HUES6 (cell line): ENCODE measurements around the gene PRRG3.

Experiments used
- H3K27ac ChIP-seq: 2 replicates; pipeline ENCODE4 v1.7.0; 2013; ENCODE audit warnings: low read depth, mild to moderate bottlenecking, low read length, inconsistent platforms
- H3K27me3 ChIP-seq: 2 replicates; pipeline ENCODE4 v1.6.1; 2013; ENCODE audit warnings: low read length; ENCODE audit not compliant: control insufficient read depth, insufficient read depth
- H3K36me3 ChIP-seq: 2 replicates; pipeline ENCODE4 v1.6.1; 2013; ENCODE audit warnings: low read length; ENCODE audit not compliant: control insufficient read depth, insufficient read depth
- H3K4me1 ChIP-seq: 2 replicates; pipeline ENCODE4 v1.6.1; 2013; ENCODE audit warnings: low read length; ENCODE audit not compliant: control insufficient read depth, insufficient read depth
- H3K4me3 ChIP-seq: 2 replicates; pipeline ENCODE4 v1.5.1; 2013; ENCODE audit warnings: low read depth, low read length
- H3K9ac ChIP-seq: one replicate; pipeline ENCODE4 v1.6.1; 2013; ENCODE audit warnings: mild to moderate bottlenecking, low read length
- H3K9me3 ChIP-seq: 2 replicates; pipeline ENCODE4 v1.6.1; 2013; ENCODE audit warnings: low read depth, low read length; ENCODE audit not compliant: control insufficient read depth, insufficient read depth

PRRG3 gene

GRCh38 chrX:151723156-151723760, 28.0 kb downstream of the PRRG3 start:
- Histone ChIP-seq H3K4me3 (no peak overlapping the region), H3K4me1 (peaks cover 13% of the 10 kb centered on the region), H3K36me3 (no peaks in the 10 kb centered on the region), H3K9me3 (peaks cover 8% of the 10 kb centered on the region; the same call in 1 of the 2 replicates), H3K9ac (no peak overlapping the region), H3K27ac (no peak overlapping the region), H3K27me3 (peaks cover 13% of the 10 kb centered on the region)

- peaks cover 18% of the 10 kb centered on the region for H3K27me3 ChIP-seq
- H3K36me3 ChIP-seq = no peaks in the 10 kb centered on the region
- peaks cover 8% of the 10 kb centered on the region; the same call in 1 of the 2 replicates for H3K9me3 ChIP-seq
- H3K4me3 ChIP-seq = no peak overlapping the region
- no peak overlapping the region for H3K9ac ChIP-seq
- peaks cover 13% of the 10 kb centered on the region for H3K4me1 ChIP-seq
- H3K27ac ChIP-seq = no peak overlapping the region
Measured at GRCh38 chrX:151724563-151725337, 29.5 kb downstream of the PRRG3 start.

- peaks cover 18% of the 10 kb centered on the region for H3K27me3 ChIP-seq
Measured at GRCh38 chrX:151725338-151725614, 30.0 kb downstream of the PRRG3 start.

GRCh38 chrX:151726751-151727150, 31.5 kb downstream of the PRRG3 start:
- Histone ChIP-seq H3K27me3 (peaks cover 18% of the 10 kb centered on the region), H3K9me3 (peaks cover 8% of the 10 kb centered on the region; the same call in 1 of the 2 replicates)

More at GRCh38 chrX:151725338-151725614, 30.0 kb downstream of the PRRG3 start:
- Histone ChIP-seq H3K9ac (no peak overlapping the region), H3K9me3 (peaks cover 8% of the 10 kb centered on the region; the same call in 1 of the 2 replicates), H3K27ac (no peak overlapping the region), H3K4me1 (peaks cover 13% of the 10 kb centered on the region), H3K4me3 (no peak overlapping the region), H3K36me3 (no peaks in the 10 kb centered on the region)

GRCh38 chrX:151727346-151727745, 32.1 kb downstream of the PRRG3 start:
- no peak overlapping the region for H3K27ac ChIP-seq
- no peak overlapping the region for H3K4me3 ChIP-seq
- H3K27me3 ChIP-seq = peaks cover 22% of the 10 kb centered on the region
- peaks cover 13% of the 10 kb centered on the region for H3K4me1 ChIP-seq
- H3K36me3 ChIP-seq = no peaks in the 10 kb centered on the region
- peaks cover 13% of the 10 kb centered on the region; the same call in 1 of the 2 replicates for H3K9me3 ChIP-seq
- no peak overlapping the region for H3K9ac ChIP-seq

More at GRCh38 chrX:151726751-151727150, 31.5 kb downstream of the PRRG3 start:
- Histone ChIP-seq H3K27ac (no peak overlapping the region), H3K4me1 (peaks cover 13% of the 10 kb centered on the region), H3K36me3 (no peaks in the 10 kb centered on the region), H3K4me3 (no peak overlapping the region), H3K9ac (no peak overlapping the region)

- H3K36me3 ChIP-seq = no peaks in the 10 kb centered on the region
- H3K27ac ChIP-seq = no peak overlapping the region
- no peaks in the 10 kb centered on the region for H3K4me1 ChIP-seq
- H3K4me3 ChIP-seq = no peak overlapping the region
- H3K9me3 ChIP-seq = peaks cover 14% of the 10 kb centered on the region; the same call in 1 of the 2 replicates
- H3K27me3 ChIP-seq = peaks cover 24% of the 10 kb centered on the region
- no peak overlapping the region for H3K9ac ChIP-seq
Measured at GRCh38 chrX:151729056-151729725, 33.9 kb downstream of the PRRG3 start.

- Histone ChIP-seq H3K27ac (no peak within 1 kb of the TSS), H3K4me1 (no peaks in the 10 kb centered on the region), H3K27me3 (peaks cover 27% of the 10 kb centered on the region), H3K9ac (no peak within 1 kb of the TSS), H3K36me3 (no peaks in the 10 kb centered on the region), H3K4me3 (no peak within 1 kb of the TSS), H3K9me3 (peaks cover 17% of the 10 kb centered on the region; the same call in 1 of the 2 replicates)
Measured at GRCh38 chrX:151734446-151734845, 39.2 kb downstream of the PRRG3 start, which contains the start of gene CNGA2. TSS of gene CNGA2 (plus strand) at chrX:151734746. CDS start at chrX:151738484, 3,738 bp downstream.

GRCh38 chrX:151735219-151735618, 40.0 kb downstream of the PRRG3 start:
- no peaks in the 10 kb centered on the region for H3K36me3 ChIP-seq
- no peak overlapping the region for H3K27ac ChIP-seq
- no peak overlapping the region for H3K4me3 ChIP-seq
- peaks cover 27% of the 10 kb centered on the region for H3K27me3 ChIP-seq
- H3K4me1 ChIP-seq = no peaks in the 10 kb centered on the region
- H3K9ac ChIP-seq = no peak overlapping the region
- peaks cover 17% of the 10 kb centered on the region; the same call in 1 of the 2 replicates for H3K9me3 ChIP-seq

- peaks cover 27% of the 10 kb centered on the region for H3K27me3 ChIP-seq
- H3K9me3 ChIP-seq = peaks cover 19% of the 10 kb centered on the region; the same call in 1 of the 2 replicates
- no peaks in the 10 kb centered on the region for H3K4me1 ChIP-seq
- no peak overlapping the region for H3K27ac ChIP-seq
- no peaks in the 10 kb centered on the region for H3K36me3 ChIP-seq
- H3K9ac ChIP-seq = no peak overlapping the region
- H3K4me3 ChIP-seq = no peak overlapping the region
Measured at GRCh38 chrX:151736685-151737084, 41.4 kb downstream of the PRRG3 start.

- Histone ChIP-seq H3K27me3 (peaks cover 21% of the 10 kb centered on the region), H3K36me3 (no peaks in the 10 kb centered on the region), H3K27ac (no peak overlapping the region), H3K9me3 (peaks cover 19% of the 10 kb centered on the region; the same call in 1 of the 2 replicates), H3K9ac (no peak overlapping the region), H3K4me3 (no peak overlapping the region), H3K4me1 (no peaks in the 10 kb centered on the region)
Measured at GRCh38 chrX:151737494-151737893, 42.2 kb downstream of the PRRG3 start.

- Histone ChIP-seq H3K9ac (no peak overlapping the region), H3K9me3 (peaks cover 21% of the 10 kb centered on the region; the same call in 1 of the 2 replicates), H3K27me3 (peaks cover 11% of the 10 kb centered on the region; the same call in 1 of the 2 replicates), H3K27ac (no peak overlapping the region), H3K4me1 (no peaks in the 10 kb centered on the region), H3K4me3 (no peak overlapping the region), H3K36me3 (no peaks in the 10 kb centered on the region)
Measured at GRCh38 chrX:151738751-151739150, 43.5 kb downstream of the PRRG3 start.
